CD14-positive monocyte (primary cell): ENCODE data around the gene KIF24. TPM values are rescaled to one million over a fixed set of nuclear protein-coding genes. Genes with fewer than 3 reads are reported as not detected.

Source experiments
- DNase-seq, 3 donors: peaks; one replicate each; pipeline ENCODE4 v3.0.0-alpha.2; 2011 to 2022
- H2AFZ ChIP-seq: 2 replicates; pipeline ENCODE4 v1.6.0; 2012; ENCODE audit warnings: mild to moderate bottlenecking, low read depth, low read length, inconsistent platforms; ENCODE audit not compliant: insufficient read depth, poor library complexity, severe bottlenecking
- H3K27ac ChIP-seq, 2 donors: 1 replicate in 1 of 2; 2 replicates in 1 of 2; pipeline ENCODE4 v1.5.1; 2012 to 2013; ENCODE audit warnings: low read length in 2 of 2, control low read depth in 1 of 2, inconsistent platforms in 1 of 2, low read depth in 1 of 2, mild to moderate bottlenecking in 1 of 2
- H3K27me3 ChIP-seq, 2 donors: one replicate each; pipeline versions ENCODE4 v1.6.0 to v1.6.1; 2011 to 2013; ENCODE audit warnings: low read length in 2 of 2; ENCODE audit not compliant: control insufficient read depth in 2 of 2, insufficient read depth in 2 of 2
- H3K36me3 ChIP-seq, 2 donors: replicated peaks in 1 of 2; 1 replicate in 1 of 2; 2 replicates in 1 of 2; pipeline versions ENCODE4 v1.5.1 to v1.6.1; 2012 to 2013; ENCODE audit warnings: low read length in 2 of 2, control low read depth in 1 of 2, inconsistent platforms in 1 of 2, mild to moderate bottlenecking in 1 of 2; ENCODE audit not compliant: insufficient read depth in 2 of 2, control insufficient read depth in 1 of 2
- H3K4me1 ChIP-seq, 2 donors: 1 replicate in 1 of 2; 2 replicates in 1 of 2; pipeline versions ENCODE4 v1.5.1 to v1.6.1; 2012 to 2013; ENCODE audit warnings: low read length in 2 of 2, control low read depth in 1 of 2, inconsistent platforms in 1 of 2, mild to moderate bottlenecking in 1 of 2, moderate library complexity in 1 of 2; ENCODE audit not compliant: insufficient read depth in 2 of 2, control insufficient read depth in 1 of 2
- H3K4me2 ChIP-seq: replicated peaks from 2 replicates; pipeline ENCODE3; 2012; ENCODE audit warnings: low read length, moderate library complexity, mild to moderate bottlenecking; ENCODE audit not compliant: poor library complexity, severe bottlenecking; ENCODE audit errors: extremely low read depth
- H3K4me3 ChIP-seq, 3 experiments: fragments of 200-600 bp in 1 of 3; sonication (generic) in 1 of 3; replicated peaks in 1 of 3; 1 replicate in 2 of 3; 2 replicates in 1 of 3; pipeline ENCODE4 v1.5.1; 2011 to 2013; ENCODE audit warnings: low read length in 3 of 3, mild to moderate bottlenecking in 3 of 3, control low read depth in 2 of 3, low read depth in 2 of 3, inconsistent platforms in 1 of 3, moderate library complexity in 1 of 3
- H3K79me2 ChIP-seq: 2 replicates; pipeline ENCODE4 v1.6.0; 2012; ENCODE audit warnings: mild to moderate bottlenecking, control low read depth, inconsistent platforms, low read length, moderate library complexity; ENCODE audit not compliant: insufficient read depth
- H3K9ac ChIP-seq: 2 replicates; pipeline ENCODE4 v1.6.0; 2017; ENCODE audit warnings: low read length, mild to moderate bottlenecking; ENCODE audit not compliant: insufficient read depth, poor library complexity, severe bottlenecking
- H3K9me3 ChIP-seq, 2 donors: replicated peaks in 1 of 2; 1 replicate in 1 of 2; 2 replicates in 1 of 2; pipeline versions ENCODE4 v1.5.1 to v1.6.1; 2012 to 2013; ENCODE audit warnings: low read length in 2 of 2, control low read depth in 1 of 2; ENCODE audit not compliant: control insufficient read depth in 1 of 2, insufficient read depth in 1 of 2
- H4K20me1 ChIP-seq: 2 replicates; pipeline ENCODE4 v1.6.0; 2012; ENCODE audit warnings: mild to moderate bottlenecking, low read length, control low read depth, moderate library complexity; ENCODE audit not compliant: insufficient read depth
- H3K27ac Mint-ChIP-seq, 7 donors: one replicate each; pipeline ENCODE4 v1.8.0; 2020; ENCODE audit warnings: mild to moderate bottlenecking in 7 of 7, mixed read lengths in 7 of 7, moderate library complexity in 6 of 7, inconsistent platforms in 2 of 7
- H3K27me3 Mint-ChIP-seq, 3 donors: one replicate each; pipeline ENCODE4 v1.8.0; 2021 to 2022; ENCODE audit warnings: low read depth in 3 of 3, mild to moderate bottlenecking in 3 of 3, mixed read lengths in 3 of 3, moderate library complexity in 3 of 3, inconsistent platforms in 1 of 3
- H3K36me3 Mint-ChIP-seq, 2 donors: one replicate each; pipeline ENCODE4 v1.8.0; 2020; ENCODE audit warnings: mixed read lengths in 2 of 2, inconsistent platforms in 1 of 2, mild to moderate bottlenecking in 1 of 2
- H3K4me1 Mint-ChIP-seq: one replicate; pipeline ENCODE4 v1.8.0; 2020; ENCODE audit warnings: mild to moderate bottlenecking, mixed read lengths
- H3K4me3 Mint-ChIP-seq, 2 donors: one replicate each; pipeline ENCODE4 v1.8.0; 2020; ENCODE audit warnings: mild to moderate bottlenecking in 2 of 2, mixed read lengths in 2 of 2, moderate library complexity in 1 of 2
- H3K9me3 Mint-ChIP-seq, 7 donors: one replicate each; pipeline ENCODE4 v1.8.0; 2020 to 2022; ENCODE audit warnings: mixed read lengths in 7 of 7, mild to moderate bottlenecking in 6 of 7, moderate library complexity in 6 of 7, inconsistent platforms in 2 of 7
- CTCF ChIP-seq: fragments of 200-600 bp; IDR thresholded peaks from one replicate; pipeline ENCODE4 v1.8.0; 2022; ENCODE audit warnings: antibody characterized with exemption, mild to moderate bottlenecking
- WGBS: methylation state at CpG from one replicate; pipeline ENCODE4 v1.1.5; 2013; ENCODE audit warnings: missing lambda C conversion rate; ENCODE audit not compliant: insufficient coverage; 5-methylcytosine and 5-hydroxymethylcytosine counted together
- intact Hi-C, 2 donors: fragments of 100-400 bp; cut with micrococcal nuclease; formaldehyde crosslinking; loops; one replicate each; pipeline versions ENCODE4 v1.15.0 to v1.15.1; 2023
- polyA plus RNA-seq, 3 donors: library from polyadenylated mRNA; depleted of rRNA in 1 of 3; unstranded in 2 of 3; stranded (reverse) in 1 of 3; fragments of 300-500 nt in 2 of 3; fragments of >200 nt in 1 of 3; fragmentation: Illumina TruSeq in 2 of 3; gene quantifications; 1 replicate in 2 of 3; 2 replicates in 1 of 3; pipeline ENCODE4 v1.2.3, GENCODE V29; 2012 to 2021

KIF24 gene
- polyA plus RNA-seq, 3 donors, result 0.13 to 0.31 TPM; not detected in 1

GRCh38 chr9:34378376-34379060 lies 49.5 kb upstream of the KIF24 start:
- H3K27me3 Mint-ChIP-seq, result peaks cover 37 to 56% (median 44%) of the 10 kb centered on the region in 3 donors

GRCh38 chr9:34377404-34377746 lies 48.3 kb upstream of the KIF24 start:
- Mint-ChIP-seq H3K36me3 (peaks cover 0 to 6% of the 10 kb centered on the region in 2 donors), H3K27me3 (peaks cover 33 to 51% (median 36%) of the 10 kb centered on the region in 3 donors), H3K4me1 (peaks cover 39% of the 10 kb centered on the region), H3K9me3 (peaks cover 0 to 5% (median under 1%) of the 10 kb centered on the region in 7 donors), H3K4me3 (peak overlapping the region; percentile 89 to 94), H3K27ac (peak overlapping the region in 2 of 7 donors; percentile 18 to 71)
- DNase-seq, result no peak
- no peak for TF ChIP-seq CTCF
- Histone ChIP-seq H2AFZ (peak overlapping the region; percentile 87), H3K36me3 (no peaks in the 10 kb centered on the region), H3K79me2 (no peaks in the 10 kb centered on the region), H3K9ac (peak overlapping the region; percentile 61), H3K27me3 (peaks cover 0 to 27% of the 10 kb centered on the region in 2 donors), H3K9me3 (peaks cover 0 to under 1% of the 10 kb centered on the region in 2 donors), H3K4me2 (peak overlapping the region; percentile 92), H3K27ac (no peak overlapping the region), H3K4me3 (peak overlapping the region; percentile 56 to 90 (median 74)), H3K4me1 (peaks cover 35 to 45% of the 10 kb centered on the region in 2 donors), H4K20me1 (no peaks in the 10 kb centered on the region)
- WGBS, result 0% methylated on average over 16 of the region's 21 CpGs
- intact Hi-C loops, result loop anchor here (5.0 kb wide), 3 partner anchors 45 to 145 kb away; partner anchors contain the start of genes DNAI1 (in 1 of the 2), ENHO (in 1 of the 2) and FAM219A (in 1 of the 2)

More at GRCh38 chr9:34378376-34379060, 49.5 kb upstream of the KIF24 start:
- no peaks in the 10 kb centered on the region for H3K36me3 ChIP-seq
- TF ChIP-seq CTCF, result no peak
- Mint-ChIP-seq H3K27ac (peak overlapping the region in 1 of 7 donors; percentile 2), H3K9me3 (peaks cover 0 to 3% (median 0%) of the 10 kb centered on the region in 7 donors), H3K36me3 (peaks cover 0 to 6% of the 10 kb centered on the region in 2 donors), H3K4me1 (peaks cover 39% of the 10 kb centered on the region), H3K4me3 (peak overlapping the region; percentile 4 to 14)
- peaks cover 0 to 28% of the 10 kb centered on the region in 2 donors for H3K27me3 ChIP-seq
- no peaks in the 10 kb centered on the region for H4K20me1 ChIP-seq
- 100% methylated on average over 3 of the region's 3 CpGs for WGBS
- H3K4me3 ChIP-seq, result no peak overlapping the region
- H2AFZ ChIP-seq, result no peak overlapping the region
- H3K79me2 ChIP-seq, result no peaks in the 10 kb centered on the region
- DNase-seq, result no peak
- no peaks in the 10 kb centered on the region for H3K9me3 ChIP-seq
- no peak overlapping the region for H3K9ac ChIP-seq
- no peak overlapping the region for H3K4me2 ChIP-seq
- H3K27ac ChIP-seq, result no peak overlapping the region
- H3K4me1 ChIP-seq, result peaks cover 35 to 45% of the 10 kb centered on the region in 2 donors
- intact Hi-C loops, result loop anchor here (2.0 to 5.0 kb wide), 4 partner anchors 46 to 144 kb away; partner anchors contain the start of genes DNAI1 (in 1 of the 2), ENHO (in 1 of the 2), FAM219A (in 1 of the 2) and KIF24 (in 1 of the 2)
